Measurements from ENCODE around the gene TEX19. TPM values are rescaled to one million over a fixed set of nuclear protein-coding genes. Genes with fewer than 3 reads are reported as not detected.

TEX19 gene
- total RNA-seq, 1 donor from 2014 or later = not detected

GRCh38 chr17:82318169-82318498 lies 40.9 kb upstream of the TEX19 start:
- H3K27me3 ChIP-seq (ENCODE audit: control insufficient read depth, insufficient read depth, low read length) = peaks cover 10% of the 10 kb centered on the region
- FAIRE-seq (no peak), DNase-seq (ENCODE audit: low read depth) (no peak)
- no peak overlapping the region for H3K4me3 ChIP-seq (ENCODE audit: low read depth, low read length)
- TF ChIP-seq CTCF (IDR thresholded peaks at IDR 0.05; ENCODE audit: insufficient read depth, low read length, severe bottlenecking) = no peak
- H3K36me3 ChIP-seq (ENCODE audit: control insufficient read depth, insufficient read depth, low read length) = no peaks in the 10 kb centered on the region

GRCh38 chr17:82318772-82319606 lies 40.1 kb upstream of the TEX19 start:
- TF ChIP-seq CTCF (IDR thresholded peaks at IDR 0.05; ENCODE audit: insufficient read depth, low read length, severe bottlenecking) = no peak
- H3K27me3 ChIP-seq (ENCODE audit: control insufficient read depth, insufficient read depth, low read length) = peaks cover 10% of the 10 kb centered on the region

GRCh38 chr17:82319619-82320062 lies 39.4 kb upstream of the TEX19 start:
- no peak for DNase-seq (ENCODE audit: low read depth)
- no peak overlapping the region for H3K4me3 ChIP-seq (ENCODE audit: low read depth, low read length)
- H3K36me3 ChIP-seq (ENCODE audit: control insufficient read depth, insufficient read depth, low read length) = no peaks in the 10 kb centered on the region
- TF ChIP-seq CTCF (IDR thresholded peaks at IDR 0.05; ENCODE audit: insufficient read depth, low read length, severe bottlenecking) = no peak
- peaks cover 10% of the 10 kb centered on the region for H3K27me3 ChIP-seq (ENCODE audit: control insufficient read depth, insufficient read depth, low read length)
- peak; percentile 36 for FAIRE-seq

More at GRCh38 chr17:82318772-82319606, 40.1 kb upstream of the TEX19 start:
- DNase-seq (ENCODE audit: low read depth) (no peak), FAIRE-seq (peak; percentile 97)
- no peak overlapping the region for H3K4me3 ChIP-seq (ENCODE audit: low read depth, low read length)
- H3K36me3 ChIP-seq (ENCODE audit: control insufficient read depth, insufficient read depth, low read length) = no peaks in the 10 kb centered on the region

GRCh38 chr17:82320140-82320840 lies 38.8 kb upstream of the TEX19 start:
- no peak for TF ChIP-seq CTCF (IDR thresholded peaks at IDR 0.05; ENCODE audit: insufficient read depth, low read length, severe bottlenecking)
- H3K36me3 ChIP-seq (ENCODE audit: control insufficient read depth, insufficient read depth, low read length) = no peaks in the 10 kb centered on the region
- H3K27me3 ChIP-seq (ENCODE audit: control insufficient read depth, insufficient read depth, low read length) = peaks cover 10% of the 10 kb centered on the region
- DNase-seq (ENCODE audit: low read depth) (no peak), FAIRE-seq (no peak)
- H3K4me3 ChIP-seq (ENCODE audit: low read depth, low read length) = no peak overlapping the region

GRCh38 chr17:82320956-82321927 lies 37.8 kb upstream of the TEX19 start:
- FAIRE-seq (no peak), DNase-seq (ENCODE audit: low read depth) (no peak)
- Histone ChIP-seq H3K4me3 (ENCODE audit: low read depth, low read length) (no peak overlapping the region), H3K36me3 (ENCODE audit: control insufficient read depth, insufficient read depth, low read length) (no peaks in the 10 kb centered on the region), H3K27me3 (ENCODE audit: control insufficient read depth, insufficient read depth, low read length) (peaks cover 3% of the 10 kb centered on the region)
- TF ChIP-seq CTCF (IDR thresholded peaks at IDR 0.05; ENCODE audit: insufficient read depth, low read length, severe bottlenecking) = peak; percentile 68

All from bronchial epithelial cell (primary cell).